Osteocyte (in vitro differentiated cells): Measurements from ENCODE around the gene DTX2. TPM values are rescaled to one million over a fixed set of nuclear protein-coding genes. Genes with fewer than 3 reads are reported as not detected.
"Not testable (repeated sequence)": the region's sequence is repeated elsewhere in the genome, so short reads cannot be mapped to it uniquely, and the experiment has no call there.

Experiments used
- DNase-seq: peaks from one replicate; pipeline ENCODE4 v3.0.0; 2021; ENCODE audit warnings: mixed read lengths; ENCODE audit not compliant: unreplicated experiment; ENCODE audit errors: extremely low spot score
- H3K27ac Mint-ChIP-seq: one replicate; pipeline ENCODE4 v1.8.0; 2021; ENCODE audit warnings: mild to moderate bottlenecking, mixed read lengths; ENCODE audit not compliant: unreplicated experiment
- H3K27me3 Mint-ChIP-seq: one replicate; pipeline ENCODE4 v1.8.0; 2021; ENCODE audit warnings: mixed read lengths; ENCODE audit not compliant: unreplicated experiment
- H3K36me3 Mint-ChIP-seq: one replicate; pipeline ENCODE4 v1.8.0; 2021; ENCODE audit warnings: mixed read lengths; ENCODE audit not compliant: unreplicated experiment
- H3K4me1 Mint-ChIP-seq: one replicate; pipeline ENCODE4 v1.8.0; 2021; ENCODE audit warnings: mixed read lengths; ENCODE audit not compliant: unreplicated experiment
- H3K4me3 Mint-ChIP-seq: one replicate; pipeline ENCODE4 v1.8.0; 2021; ENCODE audit warnings: mild to moderate bottlenecking, moderate library complexity, mixed read lengths; ENCODE audit not compliant: unreplicated experiment
- H3K9me3 Mint-ChIP-seq: one replicate; pipeline ENCODE4 v1.8.0; 2021; ENCODE audit warnings: mixed read lengths; ENCODE audit not compliant: unreplicated experiment
- CTCF ChIP-seq: fragments of 200-600 bp; sonication (generic); IDR thresholded peaks from 2 replicates; pipeline ENCODE4 v1.5.0; 2021; ENCODE audit warnings: antibody characterized with exemption, mild to moderate bottlenecking, moderate library complexity
- long read RNA-seq: library from polyadenylated mRNA; unstranded; transcript quantifications from one replicate; pipeline ENCODE4 v2.0.0, GENCODE V29; 2021
- total RNA-seq: library from RNA; stranded (reverse); gene quantifications from 2 replicates; pipeline ENCODE4 v1.2.1, GENCODE V29; 2021

The DTX2 gene
- 29.7 and 32.6 TPM in 2 replicates for total RNA-seq
- long read RNA-seq, partial matches to known transcripts = 4 of 7 reads
- long read RNA-seq, other reads (novel, unspliced or antisense) = 2 of 7 reads

GRCh38 chr7:76461464-76462101, at the start of gene DTX2:
Gene DTX2 (plus strand): TSS chr7:76461709. CDS start chr7:76480510, 18,801 bp downstream.
- H3K27me3 Mint-ChIP-seq, H3K9me3 Mint-ChIP-seq, H3K27ac Mint-ChIP-seq, DNase-seq, H3K4me1 Mint-ChIP-seq, H3K36me3 Mint-ChIP-seq: not testable (repeated sequence)
- H3K4me3 Mint-ChIP-seq = peak within 1 kb of the TSS; percentile 47

- Mint-ChIP-seq H3K36me3 (no peaks in the 10 kb centered on the region), H3K4me1 (peaks cover 20% of the 10 kb centered on the region), H3K9me3 (no peaks in the 10 kb centered on the region), H3K27me3 (no peaks in the 10 kb centered on the region), H3K27ac (no peak overlapping the region), H3K4me3 (no peak overlapping the region)
- no peak for TF ChIP-seq CTCF
- DNase-seq = no peak
Observed at GRCh38 chr7:76412249-76412648, 49.3 kb upstream of the DTX2 start.

- not testable (repeated sequence) for H3K4me3 Mint-ChIP-seq, H3K9me3 Mint-ChIP-seq, H3K27me3 Mint-ChIP-seq, H3K36me3 Mint-ChIP-seq, H3K27ac Mint-ChIP-seq, DNase-seq
- peaks cover 19% of the 10 kb centered on the region for H3K4me1 Mint-ChIP-seq
Observed at GRCh38 chr7:76417654-76418310, 43.7 kb upstream of the DTX2 start.

GRCh38 chr7:76421097-76421496, 40.4 kb upstream of the DTX2 start:
- H3K27ac Mint-ChIP-seq = peak overlapping the region; percentile 80
- not testable (repeated sequence) for H3K27me3 Mint-ChIP-seq, H3K4me3 Mint-ChIP-seq, H3K36me3 Mint-ChIP-seq, DNase-seq, H3K9me3 Mint-ChIP-seq
- H3K4me1 Mint-ChIP-seq = peaks cover 32% of the 10 kb centered on the region

GRCh38 chr7:76423666-76424412, 37.7 kb upstream of the DTX2 start:
- H3K36me3 Mint-ChIP-seq = no peaks in the 10 kb centered on the region
- H3K4me1 Mint-ChIP-seq = peaks cover 36% of the 10 kb centered on the region
- H3K9me3 Mint-ChIP-seq = no peaks in the 10 kb centered on the region
- H3K27ac Mint-ChIP-seq = no peak overlapping the region
- DNase-seq = no peak
- no peaks in the 10 kb centered on the region for H3K27me3 Mint-ChIP-seq
- no peak for TF ChIP-seq CTCF
- no peak overlapping the region for H3K4me3 Mint-ChIP-seq

GRCh38 chr7:76424413-76425111, 36.9 kb upstream of the DTX2 start, which contains the start of gene ZP3:
Gene ZP3 (plus strand): TSS chr7:76424950. CDS start chr7:76424965, 15 bp downstream.
- no peaks in the 10 kb centered on the region for H3K27me3 Mint-ChIP-seq

More at GRCh38 chr7:76424413-76425111, 36.9 kb upstream of the DTX2 start, which contains the start of gene ZP3:
- no peak within 1 kb of the TSS for H3K4me3 Mint-ChIP-seq
- H3K9me3 Mint-ChIP-seq = no peaks in the 10 kb centered on the region
- DNase-seq = no peak
- H3K36me3 Mint-ChIP-seq = no peaks in the 10 kb centered on the region
- peaks cover 33% of the 10 kb centered on the region for H3K4me1 Mint-ChIP-seq
- no peak within 1 kb of the TSS for H3K27ac Mint-ChIP-seq
- TF ChIP-seq CTCF = no peak
